SJSA1 (cell line): Measurements from ENCODE around the gene CASTOR1. TPM values are rescaled to one million over a fixed set of nuclear protein-coding genes. Genes with fewer than 3 reads are reported as not detected.

Experiments
- DNase-seq, 2 experiments: peaks; one replicate each; pipeline ENCODE4 v3.0.0-alpha.2; 2015 to 2020; ENCODE audit warnings: low spot score in 2 of 2, low read depth in 1 of 2
- H3K27ac ChIP-seq: fragments of 250-450 bp; sonication (Bioruptor Pico); 2 replicates; pipeline ENCODE4 v1.5.1; 2020; ENCODE audit warnings: mild to moderate bottlenecking, moderate library complexity
- H3K27me3 ChIP-seq: fragments of 250-450 bp; sonication (Bioruptor Pico); replicated peaks from 2 replicates; pipeline ENCODE4 v1.5.1; 2020; ENCODE audit warnings: mild to moderate bottlenecking, moderate library complexity
- H3K36me3 ChIP-seq: fragments of 250-450 bp; sonication (Bioruptor Pico); 2 replicates; pipeline ENCODE4 v1.5.1; 2020; ENCODE audit warnings: mild to moderate bottlenecking
- H3K4me1 ChIP-seq: fragments of 250-450 bp; sonication (Bioruptor Pico); replicated peaks from 2 replicates; pipeline ENCODE4 v1.6.1; 2021; ENCODE audit warnings: mild to moderate bottlenecking
- H3K4me3 ChIP-seq: fragments of 250-450 bp; sonication (Bioruptor Pico); 2 replicates; pipeline ENCODE4 v1.5.1; 2020; ENCODE audit warnings: mild to moderate bottlenecking
- H3K9me3 ChIP-seq: fragments of 250-450 bp; sonication (Bioruptor Pico); replicated peaks from 2 replicates; pipeline ENCODE4 v1.5.1; 2020; ENCODE audit warnings: mild to moderate bottlenecking
- total RNA-seq: library from RNA; depleted of rRNA; stranded (reverse); fragments of >200 nt; shearing (Covaris generic); gene quantifications from 2 replicates; pipeline ENCODE4 v1.2.3, GENCODE V29; 2014

The CASTOR1 gene
- total RNA-seq, 1 experiment from 2014 or later, result 9.1 TPM

- H3K27ac ChIP-seq, result peak overlapping the region; percentile 75
- peaks cover 44% of the 10 kb centered on the region for H3K36me3 ChIP-seq
- peaks cover 29% of the 10 kb centered on the region for H3K4me1 ChIP-seq
- H3K27me3 ChIP-seq, result no peaks in the 10 kb centered on the region
- H3K9me3 ChIP-seq, result peaks cover 3% of the 10 kb centered on the region
- peak overlapping the region; percentile 99 for H3K4me3 ChIP-seq
- DNase-seq, result peak in 1 of 2 experiments; percentile 55
Observed at GRCh38 chr22:30326255-30326705, 37.0 kb upstream of the CASTOR1 start.

DNA sequence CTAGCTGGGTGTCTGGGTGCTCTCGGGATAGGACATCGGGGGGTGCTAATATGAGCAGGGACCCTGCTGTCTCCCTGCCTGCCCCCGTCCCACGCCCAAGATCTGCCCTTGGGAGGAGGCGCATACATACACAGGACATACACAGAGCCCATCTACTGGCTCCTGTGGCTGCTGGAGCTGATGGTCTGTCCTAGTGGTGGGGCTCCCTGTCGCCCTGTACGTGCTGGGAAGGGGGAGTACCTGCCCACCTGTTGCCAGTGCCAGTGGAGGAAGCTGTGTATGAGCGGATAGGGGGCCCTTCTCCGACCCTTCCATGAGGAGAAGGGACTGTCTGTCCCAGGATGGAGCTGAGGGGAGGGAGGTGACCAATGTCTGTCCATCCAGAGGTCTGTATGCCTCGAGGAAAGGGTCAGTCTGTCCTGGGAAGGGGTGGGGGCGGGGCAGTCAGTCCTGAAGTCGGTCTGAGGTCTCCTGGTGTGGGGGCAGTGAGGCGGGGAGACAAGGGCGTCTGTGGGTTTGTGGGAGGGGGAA, 36.5 kb upstream of the CASTOR1 start:
- Histone ChIP-seq H3K36me3 (peaks cover 43% of the 10 kb centered on the region), H3K4me1 (peaks cover 29% of the 10 kb centered on the region), H3K27ac (peak overlapping the region; percentile 14; the same call in 1 of the 2 replicates), H3K27me3 (no peaks in the 10 kb centered on the region), H3K9me3 (peaks cover 3% of the 10 kb centered on the region), H3K4me3 (peak overlapping the region; percentile 99)
- DNase-seq, result peak in 1 of 2 experiments; percentile 26

DNA sequence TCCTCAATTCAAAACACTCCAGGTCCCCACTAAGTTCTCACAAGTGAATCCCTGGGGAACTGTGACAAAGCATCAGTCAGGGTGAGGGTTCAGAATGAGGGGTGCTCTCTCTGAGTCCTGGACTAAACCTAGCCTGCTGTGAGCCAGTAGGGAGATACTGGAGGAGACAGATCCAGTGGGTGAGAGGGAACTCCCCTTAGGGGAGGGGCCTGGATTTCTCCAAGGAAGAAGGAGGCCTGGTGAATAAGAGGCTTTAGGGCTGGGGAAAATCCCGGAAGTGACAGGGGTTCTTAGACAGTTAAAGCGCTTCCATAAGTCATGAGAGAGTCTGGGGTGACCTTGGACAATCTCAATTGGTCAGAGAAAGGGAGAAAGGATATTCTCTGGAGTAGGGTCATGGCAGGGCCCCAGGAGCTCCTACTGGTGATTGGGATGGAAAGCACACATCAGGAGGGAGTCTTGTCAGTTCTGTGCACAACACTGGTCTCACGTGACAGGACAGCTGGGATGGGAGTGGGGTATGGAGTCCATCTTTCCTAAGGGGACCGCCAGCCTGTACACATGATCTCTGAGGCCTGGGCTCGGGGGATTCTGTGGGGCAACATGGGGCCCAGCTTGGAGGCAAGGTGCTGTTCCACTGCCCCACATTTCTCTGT, 35.9 kb upstream of the CASTOR1 start:
- H3K4me3 ChIP-seq, result peak overlapping the region; percentile 99
- peaks cover 3% of the 10 kb centered on the region for H3K9me3 ChIP-seq
- no peaks in the 10 kb centered on the region for H3K27me3 ChIP-seq
- DNase-seq, result peak; percentile 69 to 79
- H3K4me1 ChIP-seq, result peaks cover 29% of the 10 kb centered on the region
- H3K27ac ChIP-seq, result peak overlapping the region; percentile 14
- H3K36me3 ChIP-seq, result peaks cover 44% of the 10 kb centered on the region

DNA sequence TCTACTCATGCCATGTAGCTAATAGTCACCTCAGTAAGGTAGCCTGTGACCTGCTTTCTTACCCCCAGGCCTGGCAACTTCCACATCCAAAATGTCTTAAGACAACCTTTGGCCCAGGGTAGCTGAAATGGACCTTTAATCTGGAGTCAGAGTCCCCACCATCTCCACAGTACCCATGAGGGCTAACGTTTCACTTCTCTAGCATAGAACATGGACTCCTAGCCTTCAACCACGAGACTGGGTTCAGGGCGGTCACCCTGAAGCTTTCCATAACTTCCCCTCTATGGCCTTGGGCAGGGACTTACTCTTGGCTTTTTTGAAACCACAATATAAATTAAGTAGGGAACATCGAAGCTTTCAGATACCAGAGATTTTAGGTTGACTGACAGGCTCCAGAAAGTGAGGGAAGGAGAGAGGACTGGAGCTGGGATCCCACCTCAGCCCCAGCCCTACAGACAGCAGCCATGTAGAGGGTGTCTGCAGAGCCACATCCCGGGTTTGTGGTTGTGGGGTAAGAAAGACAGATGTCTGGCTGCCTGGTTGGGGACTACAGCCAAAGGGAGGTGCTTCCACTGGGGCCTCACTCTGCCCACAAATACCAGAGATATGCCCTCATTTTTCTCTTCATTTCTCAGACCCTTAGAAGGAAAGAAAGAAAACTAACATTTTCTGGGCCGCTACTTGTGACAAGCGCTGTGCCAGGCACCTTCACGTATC, 34.9 kb upstream of the CASTOR1 start:
- Histone ChIP-seq H3K27me3 (no peaks in the 10 kb centered on the region), H3K27ac (no peak overlapping the region), H3K4me3 (no peak overlapping the region), H3K4me1 (peaks cover 29% of the 10 kb centered on the region), H3K9me3 (peaks cover 3% of the 10 kb centered on the region), H3K36me3 (peaks cover 47% of the 10 kb centered on the region)
- no peak for DNase-seq

GRCh38 chr22:30323246-30323645, 33.9 kb upstream of the CASTOR1 start:
- H3K36me3 ChIP-seq, result peaks cover 44% of the 10 kb centered on the region
- no peak overlapping the region for H3K27ac ChIP-seq
- DNase-seq, result no peak
- no peaks in the 10 kb centered on the region for H3K27me3 ChIP-seq
- H3K9me3 ChIP-seq, result peaks cover 3% of the 10 kb centered on the region
- H3K4me1 ChIP-seq, result peaks cover 24% of the 10 kb centered on the region
- H3K4me3 ChIP-seq, result no peak overlapping the region

- no peak overlapping the region for H3K4me3 ChIP-seq
- no peak overlapping the region for H3K27ac ChIP-seq
- DNase-seq, result no peak
- H3K4me1 ChIP-seq, result peaks cover 33% of the 10 kb centered on the region
- peaks cover under 1% of the 10 kb centered on the region for H3K9me3 ChIP-seq
- H3K36me3 ChIP-seq, result peaks cover 41% of the 10 kb centered on the region
- H3K27me3 ChIP-seq, result no peaks in the 10 kb centered on the region
Observed at GRCh38 chr22:30321461-30321860, 32.2 kb upstream of the CASTOR1 start.

GRCh38 chr22:30320021-30320556, 30.8 kb upstream of the CASTOR1 start:
- Histone ChIP-seq H3K4me1 (peaks cover 37% of the 10 kb centered on the region), H3K27me3 (no peaks in the 10 kb centered on the region), H3K4me3 (no peak overlapping the region), H3K27ac (no peak overlapping the region), H3K36me3 (peaks cover 40% of the 10 kb centered on the region), H3K9me3 (no peaks in the 10 kb centered on the region)
- no peak for DNase-seq

- Histone ChIP-seq H3K4me3 (no peak overlapping the region), H3K27me3 (no peaks in the 10 kb centered on the region), H3K4me1 (peaks cover 37% of the 10 kb centered on the region), H3K36me3 (peaks cover 31% of the 10 kb centered on the region), H3K9me3 (no peaks in the 10 kb centered on the region), H3K27ac (no peak overlapping the region)
- no peak for DNase-seq
Observed at GRCh38 chr22:30318799-30319419, 29.6 kb upstream of the CASTOR1 start.

- no peaks in the 10 kb centered on the region for H3K27me3 ChIP-seq
- peaks cover 44% of the 10 kb centered on the region for H3K4me1 ChIP-seq
- H3K4me3 ChIP-seq, result no peak overlapping the region
- no peak overlapping the region for H3K27ac ChIP-seq
- no peak for DNase-seq
- H3K36me3 ChIP-seq, result peaks cover 24% of the 10 kb centered on the region
- no peaks in the 10 kb centered on the region for H3K9me3 ChIP-seq
Observed at GRCh38 chr22:30317778-30318177, 28.5 kb upstream of the CASTOR1 start.

DNA sequence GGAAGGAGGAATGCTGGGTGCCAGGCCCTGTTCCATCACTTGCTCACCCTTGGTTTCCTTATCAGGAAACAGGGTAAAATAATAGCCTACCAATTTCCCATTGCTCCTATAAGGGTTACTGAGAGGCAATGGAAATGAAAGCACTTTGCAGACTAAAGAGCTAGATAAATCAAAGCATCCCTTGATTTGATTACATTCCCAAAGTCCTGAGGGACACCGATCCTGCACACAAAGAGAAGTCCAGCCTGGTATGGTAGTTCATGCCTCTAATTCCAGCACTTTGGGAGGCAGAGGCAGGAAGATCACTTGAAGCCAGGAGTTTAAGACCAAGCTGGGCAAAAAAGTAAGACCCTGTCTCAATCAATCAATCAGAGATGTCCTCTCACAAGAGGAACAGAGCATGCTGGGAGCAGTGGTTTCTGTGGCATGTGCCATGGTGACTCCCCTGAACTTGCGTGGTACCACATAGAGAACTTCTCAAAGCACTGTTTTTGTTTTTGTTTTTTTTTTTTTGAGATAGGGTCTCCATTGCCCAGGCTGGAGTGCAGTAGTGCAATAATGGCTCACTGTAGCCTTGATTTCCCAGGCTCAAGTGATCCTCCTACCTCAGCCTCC, 26.8 kb upstream of the CASTOR1 start:
- peaks cover 27% of the 10 kb centered on the region for H3K36me3 ChIP-seq
- no peak overlapping the region for H3K4me3 ChIP-seq
- no peaks in the 10 kb centered on the region for H3K9me3 ChIP-seq
- DNase-seq, result no peak
- H3K27me3 ChIP-seq, result no peaks in the 10 kb centered on the region
- peaks cover 61% of the 10 kb centered on the region for H3K4me1 ChIP-seq
- H3K27ac ChIP-seq, result no peak overlapping the region

GRCh38 chr22:30314915-30315314, 25.6 kb upstream of the CASTOR1 start:
- H3K27ac ChIP-seq, result peak overlapping the region; percentile 34
- H3K36me3 ChIP-seq, result peaks cover 21% of the 10 kb centered on the region
- H3K27me3 ChIP-seq, result no peaks in the 10 kb centered on the region
- H3K4me3 ChIP-seq, result no peak overlapping the region
- DNase-seq, result peak; percentile 44 to 73
- no peaks in the 10 kb centered on the region for H3K9me3 ChIP-seq
- peaks cover 62% of the 10 kb centered on the region for H3K4me1 ChIP-seq

DNA sequence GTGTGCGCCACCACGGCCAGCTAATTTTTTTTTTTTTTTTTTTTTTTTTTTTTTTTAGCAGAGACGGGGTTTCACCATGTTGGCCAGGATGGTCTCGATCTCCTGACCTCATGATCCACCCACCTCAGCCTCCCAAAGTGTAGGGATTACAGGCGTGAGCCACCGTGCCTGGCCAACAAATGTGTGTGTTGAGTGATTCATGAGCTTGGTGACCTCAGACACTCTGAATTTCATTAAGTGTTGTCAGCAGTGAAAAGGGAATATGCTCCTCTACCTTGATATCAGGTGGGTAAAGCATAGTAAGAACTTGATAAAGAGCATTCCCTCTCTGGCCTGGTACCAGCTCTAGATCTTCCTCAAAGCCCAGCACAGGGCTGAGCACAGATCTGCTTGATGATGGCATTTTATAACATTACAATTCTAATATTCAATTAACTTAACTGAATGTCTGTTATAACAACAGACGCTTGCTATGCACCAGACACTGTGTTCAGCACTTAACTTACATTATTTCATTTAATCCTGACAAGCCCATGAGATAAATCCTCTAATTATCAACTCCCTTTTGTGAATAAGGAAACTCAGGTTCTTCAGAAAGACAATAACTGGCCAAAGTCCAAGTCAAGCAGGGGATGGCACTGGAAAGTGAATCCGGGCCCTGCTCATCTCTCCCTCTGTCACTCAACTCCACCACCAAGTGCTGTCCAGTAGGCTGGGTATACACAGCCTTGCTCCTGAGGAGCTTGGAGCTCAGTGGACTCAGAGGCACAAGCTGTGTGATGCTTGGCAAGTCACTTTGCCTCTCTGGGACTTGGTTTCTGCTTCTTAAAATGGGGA, 24.4 kb upstream of the CASTOR1 start:
- no peak for DNase-seq
- Histone ChIP-seq H3K27ac (no peak overlapping the region), H3K27me3 (no peaks in the 10 kb centered on the region), H3K4me3 (no peak overlapping the region), H3K4me1 (peaks cover 62% of the 10 kb centered on the region), H3K36me3 (peaks cover 12% of the 10 kb centered on the region; the same call in 1 of the 2 replicates), H3K9me3 (no peaks in the 10 kb centered on the region)
